ENCODE results near the gene ZBTB46. TPM values are rescaled to one million over a fixed set of nuclear protein-coding genes. Genes with fewer than 3 reads are reported as not detected.
A peak's percentile ranks its signal among the peaks of the same experiment; 100 is the strongest.
"Not testable (repeated sequence)": the region's sequence is repeated elsewhere in the genome, so short reads cannot be mapped to it uniquely, and the experiment has no call there.

The ZBTB46 gene
- total RNA-seq, 1 donor from 2014 or later: 13.5 TPM

DNA sequence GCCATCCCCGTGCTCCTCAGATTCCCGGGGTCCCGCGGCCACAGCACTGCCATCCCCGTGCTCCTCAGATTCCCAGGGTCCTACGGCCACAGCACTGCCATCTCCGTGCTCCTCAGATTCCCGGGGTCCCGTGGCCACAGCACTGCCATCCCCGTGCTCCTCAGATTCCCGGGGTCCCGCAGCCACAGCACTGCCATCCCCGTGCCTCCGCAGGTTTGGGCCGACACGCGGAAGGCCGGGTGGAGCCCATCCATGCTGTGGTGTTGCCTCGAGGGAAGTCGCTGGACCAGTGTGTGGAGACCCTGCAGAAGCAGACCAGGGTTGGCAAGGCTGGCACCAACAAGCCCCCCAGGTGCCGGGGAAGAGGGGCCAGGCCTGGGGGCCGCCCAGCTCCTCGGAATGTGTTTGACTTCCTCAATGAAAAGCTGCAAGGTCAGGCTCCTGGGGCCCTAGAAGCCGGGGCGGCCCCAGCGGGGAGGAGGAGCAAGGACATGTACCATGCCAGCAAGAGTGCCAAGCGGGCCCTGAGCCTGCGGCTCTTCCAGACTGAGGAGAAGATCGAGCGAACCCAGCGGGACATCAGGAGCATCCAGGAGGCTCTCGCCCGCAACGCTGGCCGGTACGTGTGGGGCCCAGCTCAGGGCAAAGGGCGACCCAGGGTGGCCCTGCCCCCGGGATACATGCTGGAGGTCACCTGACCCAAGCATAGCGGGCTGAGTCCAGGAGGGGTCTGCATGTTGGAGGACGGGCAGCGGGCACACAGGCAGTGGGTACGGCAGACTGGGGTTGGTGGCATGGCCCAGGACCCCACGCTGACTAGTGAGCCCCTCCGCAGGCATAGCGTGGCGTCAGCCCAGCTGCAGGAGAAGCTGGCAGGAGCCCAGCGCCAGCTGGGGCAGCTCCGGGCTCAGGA lies 95.9 kb downstream of the ZBTB46 start:
- DNase-seq (no peak), ATAC-seq (ENCODE audit: poor library complexity) (no peak)
- intact Hi-C loops (cut with DNase I): no loop called here

DNA sequence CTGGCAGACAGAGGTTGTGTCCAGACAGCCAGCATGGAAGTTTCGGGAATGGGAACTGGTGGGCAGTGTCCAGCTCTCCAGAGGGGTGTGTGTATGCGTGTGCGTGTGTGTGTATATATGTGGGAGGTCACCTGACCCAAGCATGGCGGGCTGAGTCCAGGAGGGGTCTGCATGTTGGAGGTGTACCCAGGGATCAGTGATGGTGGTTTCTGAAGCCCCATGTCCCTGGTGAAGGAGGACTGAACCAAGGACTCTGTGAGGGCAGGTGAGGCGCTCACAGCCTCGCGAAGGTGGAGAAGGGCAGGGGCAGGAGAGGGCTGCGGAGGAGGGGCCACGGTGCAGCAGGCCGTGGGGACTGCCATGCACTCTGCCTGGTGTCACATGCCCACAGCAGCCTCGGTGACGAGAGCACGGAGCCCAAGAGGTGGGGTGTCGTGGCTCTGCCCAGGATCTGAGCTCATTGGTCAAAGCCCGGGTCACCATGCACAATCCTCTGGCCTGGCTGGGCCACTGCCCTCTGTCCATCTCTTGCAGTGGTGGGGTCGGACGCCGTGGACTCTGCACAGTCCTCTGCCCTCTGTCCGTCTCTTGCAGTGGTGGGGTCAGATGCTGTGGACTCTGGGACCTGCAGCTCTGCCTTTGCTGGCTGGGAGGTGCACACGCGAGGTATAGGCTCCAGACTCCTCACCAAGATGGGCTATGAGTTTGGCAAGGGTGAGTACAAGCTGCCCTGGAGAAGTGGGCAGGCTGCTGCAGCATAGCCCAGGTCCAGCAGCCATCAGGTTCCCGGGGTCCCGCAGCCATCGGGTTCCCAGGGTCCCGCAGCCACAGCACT lies 96.7 kb downstream of the ZBTB46 start:
- intact Hi-C loops (cut with DNase I): no loop called here
- ATAC-seq (ENCODE audit: poor library complexity): no peak
- DNase-seq: no peak

DNA sequence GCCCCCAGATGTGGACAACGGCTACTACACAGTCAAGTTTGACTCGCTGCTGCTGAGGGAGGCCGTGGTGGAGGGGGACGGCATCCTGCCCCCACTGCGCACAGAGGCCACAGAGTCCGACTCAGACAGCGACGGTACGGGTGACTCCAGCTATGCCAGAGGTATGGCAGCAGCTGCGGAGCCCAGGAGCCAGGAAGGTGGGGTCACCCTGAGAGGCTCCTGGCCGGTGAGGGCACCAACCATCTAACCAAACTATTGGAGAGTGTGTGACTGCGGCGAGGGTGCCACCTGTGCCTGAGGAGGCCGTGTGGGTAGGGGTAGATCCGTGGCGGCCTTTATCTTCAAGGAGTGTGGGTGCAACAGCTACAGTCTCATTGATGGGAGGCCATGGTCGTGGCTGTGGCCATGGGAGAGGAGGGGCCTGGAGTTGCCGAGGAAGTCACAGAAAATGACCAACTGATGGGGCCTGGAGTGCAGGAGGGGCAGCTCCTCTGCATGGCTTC lies 97.4 kb downstream of the ZBTB46 start:
- ATAC-seq (ENCODE audit: poor library complexity) (no peak), DNase-seq (no peak)
- intact Hi-C loops (cut with DNase I): no loop called here

DNA sequence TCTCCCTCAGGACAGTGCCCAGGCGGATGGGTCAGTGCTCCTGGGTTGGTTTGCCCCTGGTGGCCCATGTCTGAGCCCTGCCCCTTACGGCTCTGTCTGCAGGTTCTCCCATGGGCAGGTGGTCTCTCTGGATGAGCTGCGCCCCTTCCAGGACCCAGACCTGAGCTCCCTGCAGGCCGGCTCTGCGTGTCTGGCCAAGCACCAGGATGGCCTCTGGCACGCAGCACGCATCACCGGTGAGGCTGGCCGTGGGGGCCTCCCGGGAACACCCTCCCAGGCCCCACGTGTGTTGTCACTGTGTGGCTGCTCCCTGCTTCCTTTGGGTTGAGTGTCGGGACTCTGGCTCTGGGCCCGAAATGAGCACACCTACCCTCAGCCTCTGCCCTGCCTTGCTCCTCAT lies 97.9 kb downstream of the ZBTB46 start:
- DNase-seq (no peak), ATAC-seq (ENCODE audit: poor library complexity) (no peak)
- intact Hi-C loops (cut with DNase I): no loop called here

DNA sequence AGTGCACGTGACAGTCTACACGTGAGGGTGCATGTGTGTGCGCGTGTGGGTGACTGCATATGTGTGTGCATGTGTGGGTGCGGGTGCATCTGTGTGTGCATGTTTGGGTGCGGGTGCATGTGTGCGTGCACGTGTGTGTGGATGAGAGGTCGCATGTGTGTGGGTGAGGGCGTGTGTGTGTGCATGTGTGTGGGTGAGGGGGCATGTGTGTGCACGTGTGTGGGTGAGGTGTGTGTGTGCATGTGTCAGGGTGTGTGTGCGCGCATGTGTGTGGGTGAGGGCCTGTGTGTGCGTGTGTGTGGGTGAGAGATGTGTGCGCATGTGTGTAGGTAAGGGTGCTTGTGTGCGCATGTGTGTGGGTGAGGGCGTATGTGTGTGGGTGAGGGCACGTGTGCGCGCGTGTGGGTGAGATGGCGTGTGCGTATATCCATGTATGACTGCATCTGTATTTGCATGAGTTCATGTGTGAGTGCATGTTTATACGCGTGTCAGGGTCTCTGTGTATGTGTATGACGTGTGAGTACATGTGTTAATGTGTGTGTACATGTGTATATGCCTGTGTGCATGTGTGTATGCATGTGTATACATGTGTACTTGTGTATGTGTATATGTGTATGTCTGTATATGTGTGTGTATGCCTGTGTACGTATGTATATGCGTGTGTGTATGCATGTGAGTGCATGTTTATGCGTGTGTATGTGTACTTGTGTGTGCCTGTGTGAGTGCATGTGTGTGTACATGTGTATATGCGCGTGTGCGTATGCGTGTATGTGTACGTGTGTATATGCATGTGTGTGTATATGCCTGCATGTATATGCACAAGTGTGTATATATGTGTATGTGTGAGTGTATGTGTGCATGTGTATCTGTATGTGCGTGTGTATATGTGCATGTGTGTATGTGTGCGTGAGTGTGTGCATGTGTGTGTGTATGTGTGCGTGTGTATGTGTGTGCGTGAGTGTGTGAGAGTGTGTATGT lies 98.7 kb downstream of the ZBTB46 start:
- ATAC-seq (ENCODE audit: poor library complexity) (no peak), DNase-seq (no peak)
- intact Hi-C loops (cut with DNase I): no loop called here

DNA sequence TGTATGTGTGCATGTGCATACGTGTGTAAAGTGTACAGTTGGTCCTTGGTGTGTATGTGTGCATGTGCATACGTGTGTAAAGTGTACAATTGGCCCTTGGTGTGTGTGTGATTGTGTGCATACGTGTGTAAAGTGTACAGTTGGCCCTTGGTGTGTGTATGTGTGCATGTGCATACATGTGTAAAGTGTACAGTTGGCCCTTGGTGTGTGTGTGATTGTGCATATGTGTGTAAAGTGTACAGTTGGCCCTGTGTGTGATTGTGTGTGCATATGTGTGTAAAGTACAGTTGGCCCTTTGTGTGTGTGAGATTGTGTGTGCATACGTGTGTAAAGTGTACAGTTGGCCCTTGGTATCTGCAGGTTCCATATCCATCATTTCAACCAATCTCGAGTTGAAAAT lies 99.7 kb downstream of the ZBTB46 start:
- no peak for ATAC-seq (ENCODE audit: poor library complexity)
- no peak for DNase-seq
- intact Hi-C loops (cut with DNase I): no loop called here

DNA sequence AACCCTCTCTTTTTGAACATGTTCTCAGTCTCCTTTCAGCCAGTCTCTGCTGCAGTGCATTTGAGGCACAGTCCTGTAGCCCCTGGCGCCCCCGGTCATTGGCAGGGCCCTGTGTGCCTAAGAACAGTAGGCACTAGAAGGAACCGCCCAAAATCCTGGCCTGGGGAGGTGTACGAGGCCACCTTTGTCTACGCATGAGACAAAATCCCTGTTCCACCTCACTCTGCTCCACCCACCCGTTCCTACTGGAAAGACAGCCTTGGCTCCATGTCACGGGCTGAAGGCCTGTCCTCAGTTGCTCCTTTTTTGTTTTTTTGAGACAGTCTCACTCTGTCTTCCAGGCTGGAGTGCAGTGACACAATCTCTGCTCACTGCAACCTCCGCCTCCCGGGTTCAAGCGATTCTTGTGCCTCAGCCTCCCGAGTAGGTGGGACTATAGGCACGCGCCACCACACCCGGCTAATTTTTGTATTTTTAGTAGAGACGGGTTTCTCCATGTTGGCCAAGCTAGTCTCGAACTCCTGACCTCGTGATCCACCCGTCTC lies 100.8 kb downstream of the ZBTB46 start:
- ATAC-seq (ENCODE audit: poor library complexity); intact Hi-C loops (cut with DNase I); DNase-seq: not testable (repeated sequence)

DNA sequence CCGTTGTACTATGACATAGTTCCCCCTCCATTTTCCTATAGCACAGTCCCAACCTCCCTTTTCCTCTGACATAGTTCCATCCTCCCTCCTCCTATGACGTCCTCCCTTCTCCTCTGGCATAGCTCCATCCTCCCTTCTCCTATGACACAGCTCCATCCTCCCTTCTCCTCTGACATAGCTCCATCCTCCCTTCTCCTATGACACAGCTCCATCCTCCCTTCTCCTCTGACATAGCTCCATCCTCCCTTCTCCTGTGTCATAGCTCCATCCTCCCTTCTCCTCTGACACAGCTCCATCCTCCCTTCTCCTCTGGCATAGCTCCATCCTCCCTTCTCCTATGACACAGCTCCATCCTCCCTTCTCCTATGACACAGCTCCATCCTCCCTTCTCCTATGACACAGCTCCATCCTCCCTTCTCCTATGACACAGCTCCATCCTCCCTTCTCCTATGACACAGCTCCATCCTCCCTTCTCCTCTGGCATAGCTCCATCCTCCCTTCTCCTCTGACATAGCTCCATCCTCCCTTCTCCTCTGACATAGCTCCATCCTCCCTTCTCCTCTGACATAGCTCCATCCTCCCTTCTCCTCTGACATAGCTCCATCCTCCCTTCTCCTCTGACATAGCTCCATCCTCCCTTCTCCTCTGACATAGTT lies 108.0 kb downstream of the ZBTB46 start:
- intact Hi-C loops (cut with DNase I); ATAC-seq (ENCODE audit: poor library complexity): not testable (repeated sequence)

DNA sequence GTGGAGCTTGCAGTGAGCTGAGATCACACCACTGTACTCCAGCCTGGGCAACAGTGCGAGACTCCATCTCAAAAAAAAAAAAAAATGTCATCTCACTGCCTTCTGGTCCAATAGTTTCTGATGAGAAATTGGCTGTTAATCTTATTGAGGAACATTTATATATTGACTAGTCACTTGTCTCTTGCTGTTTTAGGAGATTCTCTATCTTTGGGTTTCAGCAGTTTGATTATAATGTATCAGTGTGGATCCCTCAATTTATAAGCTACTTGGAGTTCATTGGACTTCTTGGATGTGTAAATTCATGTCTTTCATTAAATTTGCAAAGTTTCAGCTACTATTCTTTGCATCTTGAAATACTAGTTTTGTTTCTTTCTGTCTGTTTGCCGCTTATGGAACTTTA lies 112.1 kb downstream of the ZBTB46 start:
- no peak for ATAC-seq (ENCODE audit: poor library complexity)
- intact Hi-C loops (cut with DNase I): no loop called here
- DNase-seq: no peak

More for the DNA sequence above, 108.0 kb downstream of the ZBTB46 start:
- not testable (repeated sequence) for DNase-seq

DNA sequence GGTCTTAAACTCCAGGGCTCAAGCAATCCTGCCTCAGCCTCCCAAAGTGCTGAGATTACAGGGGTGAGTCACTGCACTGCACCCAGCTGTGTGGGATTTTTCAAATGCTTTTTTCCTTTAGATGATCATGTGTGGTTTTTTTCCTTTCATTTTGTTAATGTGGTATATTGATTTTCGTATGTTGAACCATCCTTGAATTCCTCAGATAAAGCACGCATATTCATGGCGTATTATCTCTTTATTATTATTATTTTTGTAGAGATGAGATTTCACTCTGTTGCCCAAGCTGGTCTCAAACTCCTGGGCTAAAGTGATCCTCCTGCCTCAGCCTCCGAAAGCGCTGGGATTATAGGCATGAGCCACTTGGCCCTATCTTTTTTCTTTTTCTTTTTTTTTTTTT lies 116.2 kb downstream of the ZBTB46 start:
- DNase-seq (no peak), ATAC-seq (ENCODE audit: poor library complexity) (no peak)
- intact Hi-C loops (cut with DNase I): no loop called here

DNA sequence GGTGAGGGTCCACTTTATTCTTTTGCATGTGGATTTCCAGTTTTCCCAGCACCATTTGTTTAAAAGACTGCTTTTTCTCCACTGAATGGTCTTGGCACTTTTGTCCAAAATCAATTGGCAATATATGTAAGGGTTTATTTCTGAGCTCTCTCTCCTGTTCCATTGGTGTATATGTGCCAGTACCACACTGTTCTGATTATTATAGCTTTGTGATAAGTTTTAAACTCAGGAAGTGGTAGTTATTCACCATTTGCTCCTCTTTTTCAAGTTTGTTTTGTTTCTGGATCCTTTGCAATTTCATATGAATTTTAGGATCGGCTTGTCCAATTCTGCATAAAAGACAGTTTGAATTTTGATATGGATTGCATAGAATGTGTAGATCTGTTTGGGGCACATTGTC lies 118.9 kb downstream of the ZBTB46 start:
- intact Hi-C loops (cut with DNase I): no loop called here
- DNase-seq: no peak
- no peak for ATAC-seq (ENCODE audit: poor library complexity)

DNA sequence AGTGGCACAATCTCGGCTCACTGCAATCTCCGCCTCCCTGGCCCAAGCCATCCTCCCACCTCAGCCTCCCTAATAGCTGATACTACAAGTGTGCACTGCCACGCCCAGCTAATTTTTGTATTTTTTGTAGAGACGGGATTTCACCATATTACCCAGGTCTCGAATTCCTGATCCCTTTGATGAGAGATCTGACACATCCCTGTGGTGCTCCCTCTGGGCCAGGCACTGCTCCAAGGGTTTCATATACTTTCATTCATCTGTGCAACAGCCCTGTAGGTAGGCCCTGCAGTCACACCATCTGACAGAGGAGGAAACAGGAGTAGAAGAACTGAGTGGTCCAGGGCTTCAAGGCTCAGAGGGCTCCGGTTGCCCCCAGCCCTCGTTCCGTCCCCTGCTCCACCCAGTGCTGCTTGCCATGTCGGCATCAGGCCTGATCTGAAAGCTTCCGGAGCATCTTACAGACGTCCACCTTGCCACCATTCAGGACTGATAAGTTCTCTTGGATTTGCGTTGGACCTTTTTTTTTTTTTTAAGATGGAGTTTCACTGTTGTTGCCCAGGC lies 119.9 kb downstream of the ZBTB46 start:
- DNase-seq (no peak), ATAC-seq (ENCODE audit: poor library complexity) (no peak)
- intact Hi-C loops (cut with DNase I): no loop called here

DNA sequence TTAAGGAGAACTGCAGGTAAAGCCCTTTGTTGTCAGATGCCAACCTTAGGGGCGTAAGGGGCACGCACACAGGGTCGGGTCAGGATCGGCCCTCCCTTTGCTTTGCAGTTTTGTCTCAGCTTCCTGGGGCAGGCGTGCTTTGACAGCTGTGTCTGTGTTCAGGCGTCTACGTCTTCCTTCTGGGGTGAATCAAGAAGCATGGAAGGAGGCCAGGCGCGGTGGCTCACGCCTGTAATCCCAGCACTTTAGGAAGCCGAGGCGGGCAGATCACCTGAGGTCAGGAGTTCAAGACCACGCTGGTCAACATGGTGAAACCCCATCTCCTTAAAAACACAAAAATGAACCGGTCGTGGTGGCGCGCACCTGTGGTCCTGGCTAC lies 121.9 kb downstream of the ZBTB46 start:
- ATAC-seq (ENCODE audit: poor library complexity) (no peak), DNase-seq (no peak)
- intact Hi-C loops (cut with DNase I): no loop called here

DNA sequence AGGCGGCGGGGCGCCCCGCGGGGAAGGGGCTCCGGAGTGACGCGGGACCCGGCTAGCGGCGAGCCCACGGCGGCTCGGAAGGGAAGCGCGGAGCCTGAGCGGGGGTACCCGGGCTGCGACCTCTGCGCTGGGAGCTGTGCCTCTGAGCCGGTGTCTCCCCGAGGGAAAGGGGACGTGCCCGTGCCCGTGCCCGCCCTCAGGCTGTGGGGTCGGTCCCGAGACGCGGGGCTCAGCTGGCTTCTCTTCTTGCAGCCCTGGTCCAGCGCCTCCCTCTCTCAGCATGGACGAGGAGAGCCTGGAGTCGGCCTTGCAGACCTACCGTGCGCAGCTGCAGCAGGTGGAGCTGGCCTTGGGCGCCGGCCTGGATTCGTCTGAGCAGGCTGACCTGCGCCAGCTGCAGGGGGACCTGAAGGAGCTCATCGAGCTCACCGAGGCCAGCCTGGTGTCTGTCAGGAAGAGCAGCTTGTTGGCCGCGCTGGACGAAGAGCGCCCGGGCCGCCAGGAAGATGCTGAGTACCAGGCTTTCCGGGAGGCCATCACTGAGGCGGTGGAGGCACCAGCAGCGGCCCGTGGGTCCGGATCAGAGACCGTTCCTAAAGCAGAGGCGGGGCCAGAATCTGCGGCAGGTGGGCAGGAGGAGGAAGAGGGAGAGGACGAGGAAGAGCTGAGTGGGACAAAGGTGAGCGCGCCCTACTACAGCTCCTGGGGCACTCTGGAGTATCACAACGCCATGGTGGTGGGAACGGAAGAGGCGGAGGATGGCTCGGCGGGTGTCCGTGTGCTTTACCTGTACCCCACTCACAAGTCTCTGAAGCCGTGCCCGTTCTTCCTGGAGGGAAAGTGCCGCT lies 122.5 kb downstream of the ZBTB46 start:
- intact Hi-C loops (cut with DNase I): no loop called here
- ATAC-seq (ENCODE audit: poor library complexity): no peak
- peak; percentile 43 for DNase-seq

DNA sequence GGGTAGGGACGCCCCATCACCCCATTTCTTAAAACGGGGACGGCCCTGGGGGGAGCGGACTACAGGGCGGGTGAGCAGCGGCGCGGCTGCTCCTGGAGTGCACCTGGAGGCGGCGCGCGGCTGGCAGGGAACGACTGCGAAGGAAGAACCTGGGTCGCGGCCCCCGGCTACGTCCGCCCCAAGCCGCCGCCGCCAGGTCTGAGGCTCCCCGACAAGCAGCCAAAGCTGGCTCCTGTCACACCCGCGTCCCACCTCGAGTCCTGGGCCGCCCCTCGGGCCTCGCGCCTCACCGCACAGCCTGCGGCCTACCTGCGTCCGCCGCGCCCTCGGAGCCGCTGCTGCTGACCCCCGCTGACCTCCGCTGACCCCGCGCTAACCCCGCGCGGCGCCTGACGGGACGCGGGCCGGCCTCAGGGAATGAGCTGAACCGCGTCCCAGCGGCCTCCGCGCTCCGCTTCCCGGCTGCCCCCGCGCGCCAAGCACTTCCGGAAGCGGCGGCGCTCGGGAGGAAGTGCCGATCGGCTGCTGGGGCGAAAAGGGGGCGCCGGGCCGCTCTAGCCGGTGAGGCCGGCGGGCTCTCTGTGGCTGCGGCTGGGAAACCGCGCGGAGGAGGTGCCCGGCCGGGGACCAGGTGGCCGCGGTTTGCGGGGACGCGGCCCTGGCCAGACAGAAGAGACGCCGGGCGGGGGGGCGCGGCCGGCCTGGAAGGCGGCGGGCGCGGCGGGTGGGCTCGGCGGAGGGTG lies 123.3 kb downstream of the ZBTB46 start, which contains the start of the genes ARFRP1 and ZGPAT:
Gene ARFRP1 (minus strand): TSS at position 419 of the 743 bp plus-strand sequence. CDS start 885 bp downstream, outside the sequence.
Gene ZGPAT (plus strand): TSS at position 482 of the 743 bp plus-strand sequence. CDS start 542 bp downstream, outside the sequence.
- intact Hi-C loops (cut with DNase I): no loop called here
- DNase-seq (peak; percentile 95), ATAC-seq (ENCODE audit: poor library complexity) (peak; percentile 98)
